H9 (cell line): ENCODE results near the gene ATG4D. TPM values are rescaled to one million over a fixed set of nuclear protein-coding genes. Genes with fewer than 3 reads are reported as not detected.

Experiments used
- DNase-seq: peaks from one replicate; pipeline ENCODE4 v3.0.0-alpha.2; 2017
- H2AFZ ChIP-seq: one replicate; pipeline ENCODE4 v1.6.1; 2013; ENCODE audit warnings: mild to moderate bottlenecking, low read length, control low read depth, moderate library complexity
- H2AK5ac ChIP-seq: 2 replicates; pipeline ENCODE4 v1.6.1; 2013; ENCODE audit warnings: low read length, control low read depth, mixed read lengths; ENCODE audit not compliant: insufficient read length
- H2BK120ac ChIP-seq: one replicate; pipeline ENCODE4 v1.6.1; 2013; ENCODE audit warnings: low read depth, mild to moderate bottlenecking, low read length, control low read depth, inconsistent platforms; ENCODE audit not compliant: poor library complexity, severe bottlenecking
- H2BK12ac ChIP-seq: 2 replicates; pipeline ENCODE4 v1.6.1; 2013; ENCODE audit warnings: low read length, control low read depth, mixed read lengths, low read depth; ENCODE audit not compliant: insufficient read length
- H2BK15ac ChIP-seq: 2 replicates; pipeline ENCODE4 v1.6.1; 2013; ENCODE audit warnings: low read depth, low read length, control low read depth
- H2BK20ac ChIP-seq: one replicate; pipeline ENCODE4 v1.6.1; 2013; ENCODE audit warnings: low read depth, mild to moderate bottlenecking, low read length, control low read depth, inconsistent platforms; ENCODE audit not compliant: poor library complexity, severe bottlenecking
- H2BK5ac ChIP-seq: 2 replicates; pipeline ENCODE4 v1.6.1; 2013; ENCODE audit warnings: low read length, control low read depth, mixed read lengths; ENCODE audit not compliant: insufficient read length
- H3K14ac ChIP-seq: 2 replicates; pipeline ENCODE4 v1.6.1; 2013; ENCODE audit warnings: low read length, control low read depth; ENCODE audit not compliant: insufficient read depth
- H3K18ac ChIP-seq: 2 replicates; pipeline ENCODE4 v1.6.1; 2013; ENCODE audit warnings: low read depth, mild to moderate bottlenecking, mixed read lengths, low read length, control low read depth; ENCODE audit not compliant: insufficient read length
- H3K23ac ChIP-seq: 2 replicates; pipeline ENCODE4 v1.6.1; 2013; ENCODE audit warnings: low read length, control low read depth, mixed read lengths, low read depth; ENCODE audit not compliant: insufficient read length
- H3K23me2 ChIP-seq: 2 replicates; pipeline ENCODE4 v1.6.1; 2013; ENCODE audit warnings: low read depth, mild to moderate bottlenecking, mixed read lengths, low read length, control low read depth; ENCODE audit not compliant: insufficient read length, poor library complexity, severe bottlenecking
- H3K27ac ChIP-seq: 2 replicates; pipeline ENCODE4 v1.5.1; 2013; ENCODE audit warnings: low read length, control low read depth, mixed read lengths, low read depth; ENCODE audit not compliant: insufficient read length
- H3K27me3 ChIP-seq: 2 replicates; pipeline ENCODE4 v1.6.1; 2013; ENCODE audit warnings: low read length, control low read depth, inconsistent platforms; ENCODE audit not compliant: insufficient read depth
- H3K4ac ChIP-seq: 2 replicates; pipeline ENCODE4 v1.6.1; 2013; ENCODE audit warnings: low read depth, mild to moderate bottlenecking, control low read depth, inconsistent platforms, low read length, moderate library complexity
- H3K4me1 ChIP-seq: 2 replicates; pipeline ENCODE4 v1.6.1; 2013; ENCODE audit warnings: low read length, control low read depth, inconsistent platforms; ENCODE audit not compliant: insufficient read depth
- H3K4me2 ChIP-seq: 2 replicates; pipeline ENCODE4 v1.6.1; 2013; ENCODE audit warnings: low read length, control low read depth, mixed read lengths; ENCODE audit not compliant: insufficient read length, insufficient read depth
- H3K56ac ChIP-seq: 2 replicates; pipeline ENCODE4 v1.6.1; 2013; ENCODE audit warnings: low read depth, mild to moderate bottlenecking, mixed read lengths, low read length, control low read depth; ENCODE audit not compliant: insufficient read length
- H3K79me1 ChIP-seq: 2 replicates; pipeline ENCODE4 v1.6.1; 2013; ENCODE audit warnings: low read depth, mild to moderate bottlenecking, moderate library complexity, low read length, control low read depth, inconsistent platforms; ENCODE audit not compliant: insufficient read depth, poor library complexity, severe bottlenecking
- H3K79me2 ChIP-seq: 2 replicates; pipeline ENCODE4 v1.6.1; 2013; ENCODE audit warnings: low read length, control low read depth, inconsistent platforms; ENCODE audit not compliant: insufficient read depth
- H3K9ac ChIP-seq: 2 replicates; pipeline ENCODE4 v1.6.1; 2013; ENCODE audit warnings: low read length, control low read depth, mixed read lengths; ENCODE audit not compliant: insufficient read length; ENCODE audit errors: extremely low read depth
- H3K9me3 ChIP-seq: one replicate; pipeline ENCODE4 v1.6.1; 2013; ENCODE audit warnings: low read depth, low read length, inconsistent platforms; ENCODE audit not compliant: control insufficient read depth
- H3T11ph ChIP-seq: one replicate; pipeline ENCODE4 v1.6.1; 2013; ENCODE audit warnings: mild to moderate bottlenecking, low read length, control low read depth, inconsistent platforms
- H4K20me1 ChIP-seq: one replicate; pipeline ENCODE4 v1.6.1; 2013; ENCODE audit not compliant: control insufficient read depth, insufficient read length, insufficient read depth
- H4K5ac ChIP-seq: 2 replicates; pipeline ENCODE4 v1.6.1; 2013; ENCODE audit warnings: low read depth, mild to moderate bottlenecking, mixed read lengths, low read length, control low read depth; ENCODE audit not compliant: insufficient read length
- H4K8ac ChIP-seq: replicated peaks from 2 replicates; pipeline ENCODE4 v1.6.1; 2013; ENCODE audit warnings: low read length, control low read depth, mixed read lengths, low read depth; ENCODE audit not compliant: insufficient read length
- H4K91ac ChIP-seq: 2 replicates; pipeline ENCODE4 v1.6.1; 2013; ENCODE audit warnings: low read depth, mild to moderate bottlenecking, moderate library complexity, mixed read lengths, low read length, control low read depth; ENCODE audit not compliant: insufficient read length
- H3K27ac Mint-ChIP-seq, 3 experiments: 2 replicates in 2 of 3; 3 replicates in 1 of 3; pipeline ENCODE4 v1.8.0; 2020 to 2021; ENCODE audit warnings: mixed read lengths in 3 of 3, mild to moderate bottlenecking in 1 of 3, moderate library complexity in 1 of 3
- H3K27me3 Mint-ChIP-seq: 2 replicates; pipeline ENCODE4 v1.8.0; 2021; ENCODE audit warnings: low read depth, mild to moderate bottlenecking, moderate library complexity, mixed read lengths
- H3K36me3 Mint-ChIP-seq, 3 experiments: 2 replicates in 2 of 3; 3 replicates in 1 of 3; pipeline ENCODE4 v1.8.0; 2020 to 2021; ENCODE audit warnings: low read depth in 3 of 3, mixed read lengths in 3 of 3; ENCODE audit not compliant: insufficient read depth in 1 of 3
- H3K4me1 Mint-ChIP-seq, 2 experiments: 2 replicates each; pipeline ENCODE4 v1.8.0; 2020; ENCODE audit warnings: mixed read lengths in 2 of 2
- H3K4me3 Mint-ChIP-seq, 2 experiments: 2 replicates in 1 of 2; 3 replicates in 1 of 2; pipeline ENCODE4 v1.8.0; 2020 to 2021; ENCODE audit warnings: mild to moderate bottlenecking in 2 of 2, mixed read lengths in 2 of 2, moderate library complexity in 1 of 2
- H3K9me3 Mint-ChIP-seq, 2 experiments: 2 replicates in 1 of 2; 3 replicates in 1 of 2; pipeline ENCODE4 v1.8.0; 2020; ENCODE audit warnings: mild to moderate bottlenecking in 2 of 2, mixed read lengths in 2 of 2, moderate library complexity in 1 of 2
- CTCF ChIP-seq: fragments of 200-600 bp; sonication (generic); conservative IDR thresholded peaks from 3 replicates; pipeline ENCODE4 v1.8.0; 2021; ENCODE audit warnings: antibody characterized with exemption, mild to moderate bottlenecking
- WGBS: extraction: QIAGEN DNeasy Blood & Tissue Kit; methylation state at CpG from one replicate; pipeline ENCODE4 v1.1.7; 2013; ENCODE audit warnings: missing lambda C conversion rate, low lambda C conversion rate, mixed read lengths; ENCODE audit not compliant: insufficient read length; ENCODE audit errors: extremely low coverage; 5-methylcytosine and 5-hydroxymethylcytosine counted together
- total RNA-seq: library from RNA; stranded (reverse); gene quantifications from 2 replicates; pipeline ENCODE4 v1.2.1, GENCODE V29; 2021

The ATG4D gene
- total RNA-seq, 1 experiment from 2014 or later, result 55.8 TPM

DNA sequence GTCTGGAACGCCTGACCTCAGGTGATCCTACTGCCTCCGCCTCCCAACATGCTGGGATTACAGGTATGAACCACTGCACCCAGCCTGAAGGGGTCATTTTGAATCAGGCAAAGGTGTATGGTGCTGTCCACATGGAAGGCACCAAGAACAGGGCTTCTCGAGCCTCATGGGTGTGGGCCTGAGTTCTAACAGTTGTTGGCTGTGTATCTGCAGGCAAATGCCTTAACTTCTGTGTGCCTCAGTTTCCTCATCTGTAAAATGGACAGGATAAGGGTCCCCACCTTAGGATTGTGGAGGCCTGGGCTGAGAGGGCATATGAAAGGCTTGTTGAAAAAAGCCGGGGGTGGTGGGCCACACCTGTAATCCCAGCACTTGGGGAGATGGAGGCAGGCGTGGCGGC is 34.2 kb downstream of the ATG4D start:
- Histone ChIP-seq H3K18ac (no peak overlapping the region), H3K4me1 (no peaks in the 10 kb centered on the region), H4K91ac (no peak overlapping the region), H3K9me3 (no peaks in the 10 kb centered on the region), H2BK12ac (no peak overlapping the region), H3K56ac (no peak overlapping the region), H3K23ac (no peak overlapping the region), H3K79me2 (no peaks in the 10 kb centered on the region), H4K20me1 (no peaks in the 10 kb centered on the region), H2BK15ac (no peak overlapping the region), H2BK20ac (no peak overlapping the region), H3K9ac (no peak overlapping the region), H3K27me3 (no peaks in the 10 kb centered on the region), H2BK120ac (no peak overlapping the region), H3K4ac (no peak overlapping the region), H2BK5ac (no peak overlapping the region), H4K5ac (no peak overlapping the region), H3T11ph (no peak overlapping the region), H3K27ac (no peak overlapping the region), H4K8ac (no peak overlapping the region), H3K79me1 (peaks cover 2% of the 10 kb centered on the region), H3K14ac (no peak overlapping the region), H2AFZ (no peak overlapping the region), H3K23me2 (no peaks in the 10 kb centered on the region), H2AK5ac (no peak overlapping the region), H3K4me2 (no peak overlapping the region)
- no peak for DNase-seq
- TF ChIP-seq CTCF, result no peak
- Mint-ChIP-seq H3K4me3 (no peak overlapping the region), H3K27me3 (no peaks in the 10 kb centered on the region), H3K36me3 (peaks cover 16 to 62% (median 57%) of the 10 kb centered on the region in 3 experiments; a peak in 6 of 7 replicates), H3K4me1 (0 out of 4 replicates have a peak, but pooled peaks cover 0 to 2% of the 10 kb centered on the region in 2 experiments), H3K9me3 (no peaks in the 10 kb centered on the region; a peak in 1 of 5 replicates), H3K27ac (no peak overlapping the region)
- WGBS, result no CpG with 5 or more reads among the region's 6 CpGs
